ENCODE measurements around the gene CLMN. TPM values are rescaled to one million over a fixed set of nuclear protein-coding genes. Genes with fewer than 3 reads are reported as not detected.

CLMN gene
- total and polyA plus RNA-seq, 9 of the 15 experiments (the other 6 are each of a cell fraction or from before 2014, with no cell fraction given) = 0.01 to 0.18 (median 0.07) TPM; not detected in 4

- TF ChIP-seq, protein P1, sequence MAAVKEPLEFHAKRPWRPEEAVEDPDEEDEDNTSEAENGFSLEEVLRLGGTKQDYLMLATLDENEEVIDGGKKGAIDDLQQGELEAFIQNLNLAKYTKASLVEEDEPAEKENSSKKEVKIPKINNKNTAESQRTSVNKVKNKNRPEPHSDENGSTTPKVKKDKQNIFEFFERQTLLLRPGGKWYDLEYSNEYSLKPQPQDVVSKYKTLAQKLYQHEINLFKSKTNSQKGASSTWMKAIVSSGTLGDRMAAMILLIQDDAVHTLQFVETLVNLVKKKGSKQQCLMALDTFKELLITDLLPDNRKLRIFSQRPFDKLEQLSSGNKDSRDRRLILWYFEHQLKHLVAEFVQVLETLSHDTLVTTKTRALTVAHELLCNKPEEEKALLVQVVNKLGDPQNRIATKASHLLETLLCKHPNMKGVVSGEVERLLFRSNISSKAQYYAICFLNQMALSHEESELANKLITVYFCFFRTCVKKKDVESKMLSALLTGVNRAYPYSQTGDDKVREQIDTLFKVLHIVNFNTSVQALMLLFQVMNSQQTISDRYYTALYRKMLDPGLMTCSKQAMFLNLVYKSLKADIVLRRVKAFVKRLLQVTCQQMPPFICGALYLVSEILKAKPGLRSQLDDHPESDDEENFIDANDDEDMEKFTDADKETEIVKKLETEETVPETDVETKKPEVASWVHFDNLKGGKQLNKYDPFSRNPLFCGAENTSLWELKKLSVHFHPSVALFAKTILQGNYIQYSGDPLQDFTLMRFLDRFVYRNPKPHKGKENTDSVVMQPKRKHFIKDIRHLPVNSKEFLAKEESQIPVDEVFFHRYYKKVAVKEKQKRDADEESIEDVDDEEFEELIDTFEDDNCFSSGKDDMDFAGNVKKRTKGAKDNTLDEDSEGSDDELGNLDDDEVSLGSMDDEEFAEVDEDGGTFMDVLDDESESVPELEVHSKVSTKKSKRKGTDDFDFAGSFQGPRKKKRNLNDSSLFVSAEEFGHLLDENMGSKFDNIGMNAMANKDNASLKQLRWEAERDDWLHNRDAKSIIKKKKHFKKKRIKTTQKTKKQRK (IDR thresholded peaks at IDR 0.05; ENCODE audit: borderline replicate concordance, low read depth, low read length) = no peak
- TF ChIP-seq, protein P2, sequence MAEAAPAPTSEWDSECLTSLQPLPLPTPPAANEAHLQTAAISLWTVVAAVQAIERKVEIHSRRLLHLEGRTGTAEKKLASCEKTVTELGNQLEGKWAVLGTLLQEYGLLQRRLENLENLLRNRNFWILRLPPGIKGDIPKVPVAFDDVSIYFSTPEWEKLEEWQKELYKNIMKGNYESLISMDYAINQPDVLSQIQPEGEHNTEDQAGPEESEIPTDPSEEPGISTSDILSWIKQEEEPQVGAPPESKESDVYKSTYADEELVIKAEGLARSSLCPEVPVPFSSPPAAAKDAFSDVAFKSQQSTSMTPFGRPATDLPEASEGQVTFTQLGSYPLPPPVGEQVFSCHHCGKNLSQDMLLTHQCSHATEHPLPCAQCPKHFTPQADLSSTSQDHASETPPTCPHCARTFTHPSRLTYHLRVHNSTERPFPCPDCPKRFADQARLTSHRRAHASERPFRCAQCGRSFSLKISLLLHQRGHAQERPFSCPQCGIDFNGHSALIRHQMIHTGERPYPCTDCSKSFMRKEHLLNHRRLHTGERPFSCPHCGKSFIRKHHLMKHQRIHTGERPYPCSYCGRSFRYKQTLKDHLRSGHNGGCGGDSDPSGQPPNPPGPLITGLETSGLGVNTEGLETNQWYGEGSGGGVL (CRISPR knock-in tag; IDR thresholded peaks at IDR 0.05) = no peak
- TF ChIP-seq TBP (optimal IDR thresholded peaks at IDR 0.05; ENCODE audit: low read depth, low read length) = no peak
- TF ChIP-seq HSF4 (CRISPR knock-in tag; IDR thresholded peaks at IDR 0.05; ENCODE audit: borderline replicate concordance) = no peak
- no peak for TF ChIP-seq MXD1 (CRISPR knock-in tag; IDR thresholded peaks at IDR 0.05; ENCODE audit: borderline replicate concordance, poor library complexity, severe bottlenecking)
- TF ChIP-seq GTF2B (IDR thresholded peaks at IDR 0.05; ENCODE audit: extremely low read depth, insufficient read length) = no peak
- TF ChIP-seq ZHX1 (conservative IDR thresholded peaks at IDR 0.05; ENCODE audit: low read length) = no peak
- no peak for TF ChIP-seq SRSF7 (optimal IDR thresholded peaks at IDR 0.05; ENCODE audit: low read depth, low read length)
- no peak for TF ChIP-seq FIP1L1 (IDR thresholded peaks at IDR 0.05; ENCODE audit: low read depth, low read length, poor library complexity, severe bottlenecking)
Observed at GRCh38 chr14:95163132-95163531, 156.6 kb downstream of the CLMN start (continued).

Data from K562 (cell line).